HEK293 (cell line): Measurements from ENCODE around the gene FMNL1.

Source experiments
- CTCF ChIA-PET: fragments of 350-600 bp; formaldehyde crosslinking; extraction: SDS; loops from one replicate; lab custom pipeline; 2021; ENCODE audit warnings: antibody characterized with exemption; lab: Yijun Ruan, JAX
- POLR2A ChIA-PET: fragments of 300-600 bp; formaldehyde crosslinking; extraction: SDS; loops from one replicate; lab custom pipeline; 2020; ENCODE audit warnings: antibody characterized with exemption, inconsistent platforms; lab: Yijun Ruan, JAX
- H3K27ac ChIP-seq: fragments of 200-500 bp; sonication (Bioruptor generic); 2 replicates; pipeline ENCODE4 v1.5.1; 2014; ENCODE audit warnings: low read depth, low read length, control low read depth, inconsistent platforms; ENCODE audit errors: extremely low read depth
- H3K36me3 ChIP-seq, 2 experiments: fragments of 200-500 bp in 1 of 2; sonication (Bioruptor generic) in 1 of 2; 1 replicate in 1 of 2; 2 replicates in 1 of 2; pipeline ENCODE4 v1.5.1; 2014 to 2017; ENCODE audit warnings: inconsistent platforms in 2 of 2, low read length in 2 of 2; ENCODE audit not compliant: control insufficient read depth in 2 of 2, insufficient read depth in 1 of 2
- H3K4me1 ChIP-seq: fragments of 200-500 bp; sonication (Bioruptor generic); 2 replicates; pipeline ENCODE4 v1.5.1; 2014; ENCODE audit warnings: mild to moderate bottlenecking, low read length, inconsistent platforms; ENCODE audit not compliant: control insufficient read depth, insufficient read depth
- H3K4me3 ChIP-seq: 2 replicates; pipeline ENCODE4 v1.5.1; 2011; ENCODE audit warnings: low read depth, mild to moderate bottlenecking, control low read depth, low read length, moderate library complexity
- H3K9me3 ChIP-seq: fragments of 200-500 bp; sonication (Bioruptor generic); 2 replicates; pipeline ENCODE4 v1.5.1; 2014; ENCODE audit warnings: low read depth, low read length, inconsistent platforms; ENCODE audit not compliant: control insufficient read depth, insufficient read depth
- BCL11A ChIP-seq: fragments of 450-650 bp; formaldehyde crosslinking; IDR thresholded peaks from 2 replicates; pipeline ENCODE4 v1.5.1; 2016; ENCODE audit warnings: low read depth, missing biosample characterization, missing genetic modification characterization
- BCL11B ChIP-seq: fragments of 450-650 bp; formaldehyde crosslinking; IDR thresholded peaks from 2 replicates; pipeline ENCODE4 v1.5.1; 2016; ENCODE audit warnings: low read depth, missing biosample characterization, missing genetic modification characterization
- EGR2 ChIP-seq: fragments of 450-650 bp; formaldehyde crosslinking; IDR thresholded peaks from 2 replicates; pipeline ENCODE4 v1.5.1; 2016; ENCODE audit warnings: low read depth, missing biosample characterization, missing genetic modification characterization
- GLIS1 ChIP-seq: fragments of 450-650 bp; formaldehyde crosslinking; IDR thresholded peaks from 2 replicates; pipeline ENCODE4 v1.5.1; 2016; ENCODE audit warnings: missing biosample characterization, missing genetic modification characterization
- HOXC10 ChIP-seq: sonication (generic); formaldehyde crosslinking; IDR thresholded peaks from 2 replicates; pipeline ENCODE4 v1.8.1; 2023; ENCODE audit warnings: mild to moderate bottlenecking, missing genetic modification reagents
- KLF10 ChIP-seq: fragments of 450-650 bp; IDR thresholded peaks from 2 replicates; pipeline ENCODE4 v1.5.1; 2018; ENCODE audit warnings: missing biosample characterization, mild to moderate bottlenecking, missing genetic modification characterization
- SP7 ChIP-seq: fragments of 450-650 bp; formaldehyde crosslinking; IDR thresholded peaks from 2 replicates; pipeline ENCODE4 v1.5.1; 2016; ENCODE audit warnings: missing biosample characterization, missing genetic modification characterization
- ZBTB1 ChIP-seq: fragments of 450-650 bp; formaldehyde crosslinking; IDR thresholded peaks from 2 replicates; pipeline ENCODE4 v1.5.1; 2016; ENCODE audit warnings: missing biosample characterization, missing genetic modification characterization
- ZBTB17 ChIP-seq: fragments of 450-650 bp; formaldehyde crosslinking; IDR thresholded peaks from 2 replicates; pipeline ENCODE4 v1.5.1; 2016; ENCODE audit warnings: missing biosample characterization, missing genetic modification characterization
- ZBTB48 ChIP-seq: fragments of 450-650 bp; formaldehyde crosslinking; IDR thresholded peaks from 2 replicates; pipeline ENCODE4 v1.5.1; 2016; ENCODE audit warnings: missing biosample characterization, missing genetic modification characterization
- ZFHX2 ChIP-seq: fragments of 450-650 bp; formaldehyde crosslinking; conservative IDR thresholded peaks from 2 replicates; pipeline ENCODE4 v1.5.1; 2016; ENCODE audit warnings: missing biosample characterization, missing genetic modification characterization
- ZNF2 ChIP-seq: fragments of 450-650 bp; formaldehyde crosslinking; IDR thresholded peaks from 2 replicates; pipeline ENCODE4 v1.5.1; 2016; ENCODE audit warnings: missing biosample characterization, missing genetic modification characterization
- ZNF433 ChIP-seq: fragments of 450-650 bp; formaldehyde crosslinking; IDR thresholded peaks from 2 replicates; pipeline ENCODE4 v1.5.1; 2016; ENCODE audit warnings: missing biosample characterization, missing genetic modification characterization, low read depth
- ZNF48 ChIP-seq: fragments of 450-650 bp; formaldehyde crosslinking; IDR thresholded peaks from 2 replicates; pipeline ENCODE4 v1.5.1; 2016; ENCODE audit warnings: missing biosample characterization, missing genetic modification characterization
- ZNF501 ChIP-seq: fragments of 450-650 bp; formaldehyde crosslinking; IDR thresholded peaks from 2 replicates; pipeline ENCODE4 v1.5.1; 2016; ENCODE audit warnings: missing biosample characterization, missing genetic modification characterization
- ZNF521 ChIP-seq: fragments of 450-650 bp; formaldehyde crosslinking; IDR thresholded peaks from 2 replicates; pipeline ENCODE4 v1.5.1; 2017; ENCODE audit warnings: missing biosample characterization, mild to moderate bottlenecking, missing genetic modification characterization
- ZNF549 ChIP-seq: fragments of 450-650 bp; IDR thresholded peaks from 2 replicates; pipeline ENCODE4 v1.5.1; 2018; ENCODE audit warnings: missing biosample characterization, missing genetic modification characterization, mild to moderate bottlenecking, inconsistent platforms, moderate library complexity
- ZNF561 ChIP-seq: fragments of 450-650 bp; IDR thresholded peaks from 2 replicates; pipeline ENCODE4 v1.5.1; 2018; ENCODE audit warnings: missing biosample characterization, missing genetic modification characterization, borderline replicate concordance
- ZNF692 ChIP-seq: fragments of 450-650 bp; formaldehyde crosslinking; IDR thresholded peaks from 2 replicates; pipeline ENCODE4 v1.5.1; 2016; ENCODE audit warnings: missing biosample characterization, missing genetic modification characterization
- ZNF768 ChIP-seq: fragments of 450-650 bp; formaldehyde crosslinking; IDR thresholded peaks from 2 replicates; pipeline ENCODE4 v1.5.1; 2018; ENCODE audit warnings: missing biosample characterization, mild to moderate bottlenecking, missing genetic modification characterization
- ZNF776 ChIP-seq: fragments of 450-650 bp; formaldehyde crosslinking; IDR thresholded peaks from 2 replicates; pipeline ENCODE4 v1.5.0; 2017; ENCODE audit warnings: missing biosample characterization, missing genetic modification characterization, borderline replicate concordance
- ZNF792 ChIP-seq: fragments of 450-650 bp; formaldehyde crosslinking; IDR thresholded peaks from 2 replicates; pipeline ENCODE4 v1.5.1; 2016; ENCODE audit warnings: missing biosample characterization, missing genetic modification characterization
- TF ChIP-seq, protein P1 (sequence below): fragments of 450-650 bp; formaldehyde crosslinking; IDR thresholded peaks from 2 replicates; pipeline ENCODE4 v1.5.1; 2017; ENCODE audit warnings: missing biosample characterization, mild to moderate bottlenecking, missing genetic modification characterization, moderate library complexity
- TF ChIP-seq, protein P2 (sequence below): fragments of 450-650 bp; formaldehyde crosslinking; IDR thresholded peaks from 2 replicates; pipeline ENCODE4 v1.5.1; 2016; ENCODE audit warnings: missing biosample characterization, missing genetic modification characterization, low read depth
- TF ChIP-seq, protein P3 (sequence below): fragments of 450-650 bp; IDR thresholded peaks from 2 replicates; pipeline ENCODE4 v1.5.1; 2018; ENCODE audit warnings: missing biosample characterization, missing genetic modification characterization
- TF ChIP-seq, protein P4 (sequence below): fragments of 450-650 bp; formaldehyde crosslinking; IDR thresholded peaks from 2 replicates; pipeline ENCODE4 v1.5.1; 2016; ENCODE audit warnings: missing biosample characterization, missing genetic modification characterization

Gene FMNL1

GRCh38 chr17:45248132-45248957, 26.7 kb downstream of the FMNL1 start (continued):
- TF ChIP-seq, protein P1, sequence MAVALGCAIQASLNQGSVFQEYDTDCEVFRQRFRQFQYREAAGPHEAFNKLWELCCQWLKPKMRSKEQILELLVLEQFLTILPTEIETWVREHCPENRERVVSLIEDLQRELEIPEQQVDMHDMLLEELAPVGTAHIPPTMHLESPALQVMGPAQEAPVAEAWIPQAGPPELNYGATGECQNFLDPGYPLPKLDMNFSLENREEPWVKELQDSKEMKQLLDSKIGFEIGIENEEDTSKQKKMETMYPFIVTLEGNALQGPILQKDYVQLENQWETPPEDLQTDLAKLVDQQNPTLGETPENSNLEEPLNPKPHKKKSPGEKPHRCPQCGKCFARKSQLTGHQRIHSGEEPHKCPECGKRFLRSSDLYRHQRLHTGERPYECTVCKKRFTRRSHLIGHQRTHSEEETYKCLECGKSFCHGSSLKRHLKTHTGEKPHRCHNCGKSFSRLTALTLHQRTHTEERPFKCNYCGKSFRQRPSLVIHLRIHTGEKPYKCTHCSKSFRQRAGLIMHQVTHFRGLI (tag by site-specific recombination), result no peak
- TF ChIP-seq ZBTB48 (tag by site-specific recombination) (0 out of 2 replicates have a peak, but pooled peaks have one; percentile 5), BCL11A (tag by site-specific recombination) (no peak), ZNF776 (tag by site-specific recombination) (no peak), ZBTB17 (tag by site-specific recombination) (no peak), GLIS1 (peak; percentile 58), ZBTB1 (tag by site-specific recombination) (no peak), SP7 (tag by site-specific recombination) (no peak), ZNF792 (tag by site-specific recombination) (no peak), ZNF768 (no peak), ZNF561 (tag by site-specific recombination) (no peak; the same call in 1 of the 2 replicates), ZNF692 (tag by site-specific recombination) (no peak), ZNF48 (no peak), HOXC10 (CRISPR knock-in tag) (0 out of 2 replicates have a peak, but pooled peaks have one; percentile 42), ZNF433 (tag by site-specific recombination) (no peak), EGR2 (tag by site-specific recombination) (peak; percentile 70), ZNF501 (tag by site-specific recombination) (0 out of 2 replicates have a peak, but pooled peaks have one; percentile 10), ZNF549 (no peak)

DNA sequence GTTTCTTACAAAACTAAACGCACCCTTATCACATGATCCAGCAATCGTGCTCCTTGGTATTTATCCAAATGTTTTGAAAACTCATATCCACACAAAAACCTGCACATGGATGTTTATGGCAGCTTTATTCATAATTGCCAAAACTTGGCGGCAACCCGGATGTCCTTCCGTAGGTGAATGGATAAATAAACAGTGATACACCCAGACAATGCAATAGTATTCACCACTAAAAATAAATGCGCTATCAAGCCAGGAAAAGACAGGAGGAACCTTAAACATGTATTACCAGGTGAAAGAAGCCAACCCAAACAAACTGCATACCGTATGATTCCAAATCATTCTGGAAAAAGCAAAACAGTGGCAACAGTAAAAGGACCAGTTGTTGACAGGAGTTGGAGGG, 30.2 kb downstream of the FMNL1 start:
- no peak overlapping the region for H3K27ac ChIP-seq
- peaks cover 0 to 3% of the 10 kb centered on the region in 2 experiments; a peak in 2 of 3 replicates for H3K36me3 ChIP-seq
- CTCF ChIA-PET, result interaction anchor here (0.7 to 1.1 kb wide), 2 partner anchors 10 to 17 kb away, joined by 3 to 4 read pairs; no protein-coding TSS in a partner anchor
- POLR2A ChIA-PET, result interaction anchor here (1.3 kb wide), 1 partner anchor 103 kb away, joined by 5 read pairs; the partner anchor contains the start of gene HEXIM1
- H3K9me3 ChIP-seq, result no peaks in the 10 kb centered on the region
- no peaks in the 10 kb centered on the region; the same call in 1 of the 2 replicates for H3K4me1 ChIP-seq
- H3K4me3 ChIP-seq, result no peak overlapping the region
- TF ChIP-seq, protein P2, sequence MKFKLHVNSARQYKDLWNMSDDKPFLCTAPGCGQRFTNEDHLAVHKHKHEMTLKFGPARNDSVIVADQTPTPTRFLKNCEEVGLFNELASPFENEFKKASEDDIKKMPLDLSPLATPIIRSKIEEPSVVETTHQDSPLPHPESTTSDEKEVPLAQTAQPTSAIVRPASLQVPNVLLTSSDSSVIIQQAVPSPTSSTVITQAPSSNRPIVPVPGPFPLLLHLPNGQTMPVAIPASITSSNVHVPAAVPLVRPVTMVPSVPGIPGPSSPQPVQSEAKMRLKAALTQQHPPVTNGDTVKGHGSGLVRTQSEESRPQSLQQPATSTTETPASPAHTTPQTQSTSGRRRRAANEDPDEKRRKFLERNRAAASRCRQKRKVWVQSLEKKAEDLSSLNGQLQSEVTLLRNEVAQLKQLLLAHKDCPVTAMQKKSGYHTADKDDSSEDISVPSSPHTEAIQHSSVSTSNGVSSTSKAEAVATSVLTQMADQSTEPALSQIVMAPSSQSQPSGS (tag by site-specific recombination), result no peak
- no peak for TF ChIP-seq BCL11B (tag by site-specific recombination)
- TF ChIP-seq, protein P3, sequence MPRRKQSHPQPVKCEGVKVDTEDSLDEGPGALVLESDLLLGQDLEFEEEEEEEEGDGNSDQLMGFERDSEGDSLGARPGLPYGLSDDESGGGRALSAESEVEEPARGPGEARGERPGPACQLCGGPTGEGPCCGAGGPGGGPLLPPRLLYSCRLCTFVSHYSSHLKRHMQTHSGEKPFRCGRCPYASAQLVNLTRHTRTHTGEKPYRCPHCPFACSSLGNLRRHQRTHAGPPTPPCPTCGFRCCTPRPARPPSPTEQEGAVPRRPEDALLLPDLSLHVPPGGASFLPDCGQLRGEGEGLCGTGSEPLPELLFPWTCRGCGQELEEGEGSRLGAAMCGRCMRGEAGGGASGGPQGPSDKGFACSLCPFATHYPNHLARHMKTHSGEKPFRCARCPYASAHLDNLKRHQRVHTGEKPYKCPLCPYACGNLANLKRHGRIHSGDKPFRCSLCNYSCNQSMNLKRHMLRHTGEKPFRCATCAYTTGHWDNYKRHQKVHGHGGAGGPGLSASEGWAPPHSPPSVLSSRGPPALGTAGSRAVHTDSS, result no peak
- TF ChIP-seq ZNF692 (tag by site-specific recombination), result no peak
- TF ChIP-seq ZNF2, result no peak
- TF ChIP-seq ZFHX2 (tag by site-specific recombination), result no peak
- TF ChIP-seq, protein P4, sequence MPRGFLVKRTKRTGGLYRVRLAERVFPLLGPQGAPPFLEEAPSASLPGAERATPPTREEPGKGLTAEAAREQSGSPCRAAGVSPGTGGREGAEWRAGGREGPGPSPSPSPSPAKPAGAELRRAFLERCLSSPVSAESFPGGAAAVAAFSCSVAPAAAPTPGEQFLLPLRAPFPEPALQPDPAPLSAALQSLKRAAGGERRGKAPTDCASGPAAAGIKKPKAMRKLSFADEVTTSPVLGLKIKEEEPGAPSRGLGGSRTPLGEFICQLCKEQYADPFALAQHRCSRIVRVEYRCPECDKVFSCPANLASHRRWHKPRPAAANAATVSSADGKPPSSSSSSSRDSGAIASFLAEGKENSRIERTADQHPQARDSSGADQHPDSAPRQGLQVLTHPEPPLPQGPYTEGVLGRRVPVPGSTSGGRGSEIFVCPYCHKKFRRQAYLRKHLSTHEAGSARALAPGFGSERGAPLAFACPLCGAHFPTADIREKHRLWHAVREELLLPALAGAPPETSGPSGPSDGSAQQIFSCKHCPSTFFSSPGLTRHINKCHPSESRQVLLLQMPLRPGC (tag by site-specific recombination), result no peak
- no peak for TF ChIP-seq ZNF521 (tag by site-specific recombination)
- TF ChIP-seq KLF10 (tag by site-specific recombination), result no peak
